Chondrocyte (in vitro differentiated cells): ENCODE data around the gene BCL2A1. TPM values are rescaled to one million over a fixed set of nuclear protein-coding genes. Genes with fewer than 3 reads are reported as not detected.
"Not testable (repeated sequence)": the region's sequence is repeated elsewhere in the genome, so short reads cannot be mapped to it uniquely, and the experiment has no call there.

ENCODE experiments used
- DNase-seq: peaks from one replicate; pipeline ENCODE4 v3.0.0; 2021; ENCODE audit warnings: mixed read lengths, low spot score
- H3K27ac Mint-ChIP-seq: one replicate; pipeline ENCODE4 v1.8.0; 2021; ENCODE audit warnings: mild to moderate bottlenecking, moderate library complexity, mixed read lengths; ENCODE audit not compliant: unreplicated experiment
- H3K27me3 Mint-ChIP-seq: 2 replicates; pipeline ENCODE4 v1.8.0; 2021; ENCODE audit warnings: low read depth, mixed read lengths
- H3K36me3 Mint-ChIP-seq: 2 replicates; pipeline ENCODE4 v1.8.0; 2021; ENCODE audit warnings: low read depth, mixed read lengths
- H3K4me1 Mint-ChIP-seq: 2 replicates; pipeline ENCODE4 v1.8.0; 2021; ENCODE audit warnings: low read depth, mild to moderate bottlenecking, mixed read lengths
- H3K4me3 Mint-ChIP-seq: one replicate; pipeline ENCODE4 v1.8.0; 2021; ENCODE audit warnings: mild to moderate bottlenecking, moderate library complexity, mixed read lengths; ENCODE audit not compliant: unreplicated experiment
- H3K9me3 Mint-ChIP-seq: 2 replicates; pipeline ENCODE4 v1.8.0; 2021; ENCODE audit warnings: low read depth, mixed read lengths
- CTCF ChIP-seq: fragments of 200-600 bp; sonication (generic); IDR thresholded peaks from 2 replicates; pipeline ENCODE4 v1.5.0; 2021; ENCODE audit warnings: antibody characterized with exemption, mild to moderate bottlenecking, moderate library complexity
- total RNA-seq: library from RNA; stranded (reverse); gene quantifications from 3 replicates; pipeline ENCODE4 v1.2.1, GENCODE V29; 2021

The BCL2A1 gene
- total RNA-seq, 1 donor from 2014 or later, result not detected

GRCh38 chr15:79930516-79930915 is 40.5 kb downstream of the BCL2A1 start:
- H3K27me3 Mint-ChIP-seq, result no peaks in the 10 kb centered on the region
- H3K27ac Mint-ChIP-seq, result no peak overlapping the region
- H3K36me3 Mint-ChIP-seq, result no peaks in the 10 kb centered on the region
- H3K4me1 Mint-ChIP-seq, result no peaks in the 10 kb centered on the region
- H3K9me3 Mint-ChIP-seq, result no peaks in the 10 kb centered on the region
- TF ChIP-seq CTCF, result no peak
- no peak for DNase-seq
- H3K4me3 Mint-ChIP-seq, result no peak overlapping the region

GRCh38 chr15:79929412-79929811 is 41.6 kb downstream of the BCL2A1 start:
- Mint-ChIP-seq H3K36me3 (no peaks in the 10 kb centered on the region), H3K4me3 (no peak overlapping the region), H3K4me1 (no peaks in the 10 kb centered on the region), H3K27ac (no peak overlapping the region), H3K9me3 (no peaks in the 10 kb centered on the region), H3K27me3 (no peaks in the 10 kb centered on the region)
- no peak for DNase-seq
- TF ChIP-seq CTCF, result no peak

GRCh38 chr15:79926116-79926515 is 44.9 kb downstream of the BCL2A1 start:
- H3K9me3 Mint-ChIP-seq, H3K4me3 Mint-ChIP-seq, H3K27ac Mint-ChIP-seq, H3K36me3 Mint-ChIP-seq, DNase-seq, H3K27me3 Mint-ChIP-seq: not testable (repeated sequence)
- H3K4me1 Mint-ChIP-seq, result peaks cover 21% of the 10 kb centered on the region

GRCh38 chr15:79924379-79924778 is 46.6 kb downstream of the BCL2A1 start:
- DNase-seq, result no peak
- H3K27me3 Mint-ChIP-seq, result no peaks in the 10 kb centered on the region
- H3K36me3 Mint-ChIP-seq, result peaks cover 15% of the 10 kb centered on the region
- peak overlapping the region; percentile 91 for H3K27ac Mint-ChIP-seq
- H3K4me1 Mint-ChIP-seq, result peaks cover 27% of the 10 kb centered on the region
- peaks cover 5% of the 10 kb centered on the region for H3K9me3 Mint-ChIP-seq
- H3K4me3 Mint-ChIP-seq, result peak overlapping the region; percentile 12
- no peak for TF ChIP-seq CTCF

GRCh38 chr15:79923515-79924169 is 47.4 kb downstream of the BCL2A1 start:
- Mint-ChIP-seq H3K4me1 (peaks cover 31% of the 10 kb centered on the region), H3K27ac (peak overlapping the region; percentile 91), H3K27me3 (no peaks in the 10 kb centered on the region), H3K36me3 (peaks cover 19% of the 10 kb centered on the region), H3K4me3 (peak overlapping the region; percentile 91), H3K9me3 (peaks cover 7% of the 10 kb centered on the region)
- TF ChIP-seq CTCF, result peak; percentile 19
- DNase-seq, result peak; percentile 97

GRCh38 chr15:79923079-79923514 is 47.9 kb downstream of the BCL2A1 start:
- Mint-ChIP-seq H3K4me3 (peak overlapping the region; percentile 91), H3K36me3 (peaks cover 19% of the 10 kb centered on the region), H3K4me1 (peaks cover 34% of the 10 kb centered on the region), H3K27me3 (no peaks in the 10 kb centered on the region), H3K27ac (peak overlapping the region; percentile 91), H3K9me3 (peaks cover 7% of the 10 kb centered on the region)
- no peak for DNase-seq
- no peak for TF ChIP-seq CTCF
